SK-N-SH (cell line): ENCODE measurements around the gene TICAM2. TPM values are rescaled to one million over a fixed set of nuclear protein-coding genes. Genes with fewer than 3 reads are reported as not detected.
A peak's percentile ranks its signal among the peaks of the same experiment; 100 is the strongest.

Experiments
- CHD2 ChIP-seq: fragments of 150-350 bp; IDR thresholded peaks from 2 replicates; pipeline ENCODE4 v1.6.1; 2018; ENCODE audit warnings: low read length; ENCODE audit not compliant: partially characterized antibody
- EP300 ChIP-seq, 2 experiments: IDR thresholded peaks; 2 replicates each; pipeline versions ENCODE4 v1.4.0 to v1.6.1; 2012; ENCODE audit warnings: borderline replicate concordance in 1 of 2, low read depth in 1 of 2, low read length in 1 of 2
- FOXJ3 ChIP-seq: sonication (generic); formaldehyde crosslinking; IDR thresholded peaks from 2 replicates; pipeline ENCODE4 v1.5.1; 2020; ENCODE audit warnings: mild to moderate bottlenecking, missing genetic modification reagents
- FOXM1 ChIP-seq: IDR thresholded peaks from 2 replicates; pipeline ENCODE4 v1.4.0; 2012; ENCODE audit warnings: low read depth, mild to moderate bottlenecking
- GATA2 ChIP-seq: sonication (generic); formaldehyde crosslinking; IDR thresholded peaks from 2 replicates; pipeline ENCODE4 v1.5.0; 2020; ENCODE audit warnings: mild to moderate bottlenecking, missing genetic modification reagents
- JUND ChIP-seq: IDR thresholded peaks from 2 replicates; pipeline ENCODE4 v1.4.0; 2012
- MEF2A ChIP-seq: IDR thresholded peaks from 2 replicates; pipeline ENCODE4 v1.4.0; 2012; ENCODE audit warnings: low read depth, borderline replicate concordance
- MXI1 ChIP-seq: IDR thresholded peaks from 2 replicates; pipeline ENCODE4 v1.6.1; 2012; ENCODE audit warnings: mild to moderate bottlenecking, low read depth, low read length, improper control_type of control experiment
- POLR2AphosphoS5 ChIP-seq: IDR thresholded peaks from 2 replicates; pipeline ENCODE4 v1.6.1; 2012; ENCODE audit warnings: low read depth, low read length
- RAD21 ChIP-seq: IDR thresholded peaks from 2 replicates; pipeline ENCODE4 v1.6.1; 2012; ENCODE audit warnings: mild to moderate bottlenecking, low read length
- SIN3A ChIP-seq: IDR thresholded peaks from 2 replicates; pipeline ENCODE4 v1.6.1; 2012; ENCODE audit warnings: low read depth, mild to moderate bottlenecking, low read length, moderate library complexity, borderline replicate concordance
- TAF1 ChIP-seq: IDR thresholded peaks from 2 replicates; pipeline ENCODE4 v1.6.1; 2012; ENCODE audit warnings: low read depth, mild to moderate bottlenecking, low read length, moderate library complexity, borderline replicate concordance
- TCF12 ChIP-seq: IDR thresholded peaks from 2 replicates; pipeline ENCODE4 v1.4.0; 2012
- TEAD4 ChIP-seq: IDR thresholded peaks from 2 replicates; pipeline ENCODE4 v1.4.0; 2012; ENCODE audit warnings: mild to moderate bottlenecking, borderline replicate concordance; ENCODE audit not compliant: insufficient read depth
- USF1 ChIP-seq: IDR thresholded peaks from 2 replicates; pipeline ENCODE4 v1.4.0; 2012; ENCODE audit warnings: low read depth, borderline replicate concordance
- polyA plus RNA-seq, 3 experiments: library from polyadenylated mRNA; depleted of rRNA; stranded (reverse); fragments of >200 nt; gene quantifications; 2 replicates each; pipeline ENCODE4 v1.2.3, GENCODE V29; 2012
- TF ChIP-seq, protein P1 (sequence below): IDR thresholded peaks from 2 replicates; pipeline ENCODE4 v1.6.1; 2012; ENCODE audit warnings: mild to moderate bottlenecking, low read depth, low read length, moderate library complexity
- TF ChIP-seq, protein P2 (sequence below): fragments of 200-600 bp; sonication (generic); IDR thresholded peaks from 2 replicates; pipeline ENCODE4 v1.6.1; 2017; ENCODE audit warnings: antibody characterized with exemption, mild to moderate bottlenecking, moderate library complexity
- TF ChIP-seq, protein P3 (sequence below): IDR thresholded peaks from 2 replicates; pipeline ENCODE4; 2012

TICAM2 gene
- polyA plus RNA-seq, 1 of the 3 experiments (the other 2 are of a cell fraction), result not detected

- TF ChIP-seq, protein P1, sequence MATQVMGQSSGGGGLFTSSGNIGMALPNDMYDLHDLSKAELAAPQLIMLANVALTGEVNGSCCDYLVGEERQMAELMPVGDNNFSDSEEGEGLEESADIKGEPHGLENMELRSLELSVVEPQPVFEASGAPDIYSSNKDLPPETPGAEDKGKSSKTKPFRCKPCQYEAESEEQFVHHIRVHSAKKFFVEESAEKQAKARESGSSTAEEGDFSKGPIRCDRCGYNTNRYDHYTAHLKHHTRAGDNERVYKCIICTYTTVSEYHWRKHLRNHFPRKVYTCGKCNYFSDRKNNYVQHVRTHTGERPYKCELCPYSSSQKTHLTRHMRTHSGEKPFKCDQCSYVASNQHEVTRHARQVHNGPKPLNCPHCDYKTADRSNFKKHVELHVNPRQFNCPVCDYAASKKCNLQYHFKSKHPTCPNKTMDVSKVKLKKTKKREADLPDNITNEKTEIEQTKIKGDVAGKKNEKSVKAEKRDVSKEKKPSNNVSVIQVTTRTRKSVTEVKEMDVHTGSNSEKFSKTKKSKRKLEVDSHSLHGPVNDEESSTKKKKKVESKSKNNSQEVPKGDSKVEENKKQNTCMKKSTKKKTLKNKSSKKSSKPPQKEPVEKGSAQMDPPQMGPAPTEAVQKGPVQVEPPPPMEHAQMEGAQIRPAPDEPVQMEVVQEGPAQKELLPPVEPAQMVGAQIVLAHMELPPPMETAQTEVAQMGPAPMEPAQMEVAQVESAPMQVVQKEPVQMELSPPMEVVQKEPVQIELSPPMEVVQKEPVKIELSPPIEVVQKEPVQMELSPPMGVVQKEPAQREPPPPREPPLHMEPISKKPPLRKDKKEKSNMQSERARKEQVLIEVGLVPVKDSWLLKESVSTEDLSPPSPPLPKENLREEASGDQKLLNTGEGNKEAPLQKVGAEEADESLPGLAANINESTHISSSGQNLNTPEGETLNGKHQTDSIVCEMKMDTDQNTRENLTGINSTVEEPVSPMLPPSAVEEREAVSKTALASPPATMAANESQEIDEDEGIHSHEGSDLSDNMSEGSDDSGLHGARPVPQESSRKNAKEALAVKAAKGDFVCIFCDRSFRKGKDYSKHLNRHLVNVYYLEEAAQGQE, result no peak
- no peak for TF ChIP-seq USF1
- TF ChIP-seq POLR2AphosphoS5, result no peak
- no peak for TF ChIP-seq CHD2
- TF ChIP-seq TEAD4, result no peak
- TF ChIP-seq TAF1, result no peak
- TF ChIP-seq RAD21, result no peak
- no peak for TF ChIP-seq FOXM1
- peak; percentile 18; the same call in 1 of the 2 replicates for TF ChIP-seq JUND
- 0 out of 4 replicates have a peak, but pooled peaks of 1 of the 2 experiments have one; percentile 8 for TF ChIP-seq EP300 (IDR thresholded peaks at IDR 0.05; ENCODE audit: borderline replicate concordance in 1 of 2, low read depth in 1 of 2, low read length in 1 of 2)
- TF ChIP-seq FOXJ3 (CRISPR knock-in tag), result no peak
- no peak for TF ChIP-seq MXI1
- TF ChIP-seq SIN3A, result no peak
- TF ChIP-seq, protein P2, sequence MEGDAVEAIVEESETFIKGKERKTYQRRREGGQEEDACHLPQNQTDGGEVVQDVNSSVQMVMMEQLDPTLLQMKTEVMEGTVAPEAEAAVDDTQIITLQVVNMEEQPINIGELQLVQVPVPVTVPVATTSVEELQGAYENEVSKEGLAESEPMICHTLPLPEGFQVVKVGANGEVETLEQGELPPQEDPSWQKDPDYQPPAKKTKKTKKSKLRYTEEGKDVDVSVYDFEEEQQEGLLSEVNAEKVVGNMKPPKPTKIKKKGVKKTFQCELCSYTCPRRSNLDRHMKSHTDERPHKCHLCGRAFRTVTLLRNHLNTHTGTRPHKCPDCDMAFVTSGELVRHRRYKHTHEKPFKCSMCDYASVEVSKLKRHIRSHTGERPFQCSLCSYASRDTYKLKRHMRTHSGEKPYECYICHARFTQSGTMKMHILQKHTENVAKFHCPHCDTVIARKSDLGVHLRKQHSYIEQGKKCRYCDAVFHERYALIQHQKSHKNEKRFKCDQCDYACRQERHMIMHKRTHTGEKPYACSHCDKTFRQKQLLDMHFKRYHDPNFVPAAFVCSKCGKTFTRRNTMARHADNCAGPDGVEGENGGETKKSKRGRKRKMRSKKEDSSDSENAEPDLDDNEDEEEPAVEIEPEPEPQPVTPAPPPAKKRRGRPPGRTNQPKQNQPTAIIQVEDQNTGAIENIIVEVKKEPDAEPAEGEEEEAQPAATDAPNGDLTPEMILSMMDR, result no peak
- TF ChIP-seq GATA2 (CRISPR knock-in tag), result no peak
- TF ChIP-seq MEF2A, result no peak
- TF ChIP-seq, protein P3, sequence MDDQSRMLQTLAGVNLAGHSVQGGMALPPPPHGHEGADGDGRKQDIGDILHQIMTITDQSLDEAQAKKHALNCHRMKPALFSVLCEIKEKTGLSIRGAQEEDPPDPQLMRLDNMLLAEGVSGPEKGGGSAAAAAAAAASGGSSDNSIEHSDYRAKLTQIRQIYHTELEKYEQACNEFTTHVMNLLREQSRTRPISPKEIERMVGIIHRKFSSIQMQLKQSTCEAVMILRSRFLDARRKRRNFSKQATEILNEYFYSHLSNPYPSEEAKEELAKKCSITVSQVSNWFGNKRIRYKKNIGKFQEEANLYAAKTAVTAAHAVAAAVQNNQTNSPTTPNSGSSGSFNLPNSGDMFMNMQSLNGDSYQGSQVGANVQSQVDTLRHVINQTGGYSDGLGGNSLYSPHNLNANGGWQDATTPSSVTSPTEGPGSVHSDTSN, result peak; percentile 35; the same call in 1 of the 2 replicates
- TF ChIP-seq TCF12, result peak; percentile 40
Observed at GRCh38 chr5:115559524-115559923, 42.8 kb downstream of the TICAM2 start (continued).
